Activated CD4-positive, alpha-beta T cell treated with anti-CD3 and anti-CD28 coated beads for 4 hours (primary cell): Measurements from ENCODE around the gene TEX22.
A peak's percentile ranks its signal among the peaks of the same experiment; 100 is the strongest.

Source experiments
- DNase-seq, 2 donors: peaks; one replicate each; pipeline ENCODE4 v3.0.0-alpha.2; 2020

TEX22 gene

GRCh38 chr14:105408592-105408991, 10.3 kb downstream of the TEX22 start:
- DNase-seq, result no peak

DNA sequence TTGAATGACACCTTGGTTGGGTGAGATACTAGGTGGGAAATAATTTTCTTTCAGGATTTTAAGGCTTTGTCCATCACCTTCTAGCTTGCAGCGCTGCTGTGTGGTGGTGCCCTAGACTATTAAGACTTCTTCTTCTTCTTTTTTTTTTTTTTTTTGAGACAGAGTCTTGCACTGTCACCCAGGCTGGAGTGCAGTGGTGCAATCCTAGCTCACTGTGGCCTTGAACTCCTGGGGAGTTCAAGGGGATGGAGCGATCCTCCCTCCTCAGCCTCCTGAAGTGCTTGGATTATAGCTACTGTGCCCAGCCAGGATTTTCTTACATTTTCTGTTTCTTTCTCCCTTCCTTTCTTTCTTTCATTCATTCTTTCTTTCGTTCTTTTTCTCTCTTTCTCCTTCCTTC, 11.0 kb downstream of the TEX22 start:
- no peak for DNase-seq

GRCh38 chr14:105410642-105411016, 12.3 kb downstream of the TEX22 start:
- no peak for DNase-seq

GRCh38 chr14:105411017-105411941, 12.9 kb downstream of the TEX22 start:
- peak in 1 of 2 donors; percentile 21 for DNase-seq

- DNase-seq, result no peak
Observed at GRCh38 chr14:105411985-105412770, 13.8 kb downstream of the TEX22 start.

GRCh38 chr14:105412771-105413543, 14.6 kb downstream of the TEX22 start:
- DNase-seq, result no peak

GRCh38 chr14:105413544-105413886, 15.2 kb downstream of the TEX22 start:
- no peak for DNase-seq

GRCh38 chr14:105414456-105415371, 16.4 kb downstream of the TEX22 start:
- DNase-seq, result peak; percentile 52 to 59

GRCh38 chr14:105415481-105416428, 17.4 kb downstream of the TEX22 start:
- no peak for DNase-seq

- no peak for DNase-seq
Observed at GRCh38 chr14:105416671-105417070, 18.3 kb downstream of the TEX22 start.

- DNase-seq, result no peak
Observed at GRCh38 chr14:105417690-105418121, 19.4 kb downstream of the TEX22 start.

- no peak for DNase-seq
Observed at GRCh38 chr14:105418269-105419194, 20.2 kb downstream of the TEX22 start.

DNA sequence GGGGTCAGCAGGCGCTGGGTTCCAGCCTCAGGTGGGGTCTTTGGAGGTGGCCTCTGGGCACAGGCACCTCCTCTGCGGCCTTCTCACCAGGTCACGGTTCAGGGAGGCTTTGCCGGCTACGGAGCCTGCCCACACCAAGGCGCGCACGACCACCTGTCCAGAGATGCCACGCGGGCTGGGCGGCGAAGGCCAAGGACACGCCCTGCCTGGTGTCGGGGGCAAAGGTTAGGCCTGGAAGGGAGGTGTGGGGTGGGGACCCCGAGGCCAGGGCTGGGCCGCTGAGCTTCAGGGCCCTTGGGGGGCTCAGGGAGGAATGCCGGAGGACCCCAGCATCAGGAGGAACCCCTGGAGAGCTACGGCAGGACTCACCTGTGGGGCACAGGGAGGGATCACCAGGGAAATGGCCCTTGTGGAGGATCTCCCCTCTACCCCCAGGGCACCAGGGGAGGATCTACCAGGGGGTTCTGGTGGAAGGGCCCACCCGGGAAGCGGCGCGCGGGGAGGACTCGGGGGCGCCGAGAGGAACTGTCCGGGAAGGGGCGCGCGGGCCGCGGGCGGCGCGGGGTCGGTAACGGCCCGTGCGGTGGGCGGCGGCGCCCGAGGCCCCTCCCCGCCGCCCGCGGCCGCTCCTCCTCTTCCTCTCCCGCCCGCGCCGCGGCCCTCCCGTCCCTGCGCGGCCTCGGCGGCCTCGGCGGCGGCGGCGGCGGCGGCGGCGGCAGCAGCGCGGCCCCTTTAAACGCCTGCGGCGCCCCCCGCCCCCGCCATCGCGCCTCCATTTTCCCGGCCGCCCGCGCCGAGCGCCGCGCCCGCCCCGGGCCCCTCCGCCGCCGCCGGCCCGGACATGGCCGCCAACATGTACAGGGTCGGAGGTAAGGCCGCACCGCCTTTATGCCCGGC, 21.1 kb downstream of the TEX22 start, which contains the start of gene MTA1:
Gene MTA1 (plus strand): TSS at position 633 of the 897 bp plus-strand sequence. CDS start 209 bp downstream, at position 842.
- DNase-seq, result peak; percentile 50 to 56

- peak in 1 of 2 donors; percentile 24 for DNase-seq
Observed at GRCh38 chr14:105420101-105420973, 22.0 kb downstream of the TEX22 start.

DNA sequence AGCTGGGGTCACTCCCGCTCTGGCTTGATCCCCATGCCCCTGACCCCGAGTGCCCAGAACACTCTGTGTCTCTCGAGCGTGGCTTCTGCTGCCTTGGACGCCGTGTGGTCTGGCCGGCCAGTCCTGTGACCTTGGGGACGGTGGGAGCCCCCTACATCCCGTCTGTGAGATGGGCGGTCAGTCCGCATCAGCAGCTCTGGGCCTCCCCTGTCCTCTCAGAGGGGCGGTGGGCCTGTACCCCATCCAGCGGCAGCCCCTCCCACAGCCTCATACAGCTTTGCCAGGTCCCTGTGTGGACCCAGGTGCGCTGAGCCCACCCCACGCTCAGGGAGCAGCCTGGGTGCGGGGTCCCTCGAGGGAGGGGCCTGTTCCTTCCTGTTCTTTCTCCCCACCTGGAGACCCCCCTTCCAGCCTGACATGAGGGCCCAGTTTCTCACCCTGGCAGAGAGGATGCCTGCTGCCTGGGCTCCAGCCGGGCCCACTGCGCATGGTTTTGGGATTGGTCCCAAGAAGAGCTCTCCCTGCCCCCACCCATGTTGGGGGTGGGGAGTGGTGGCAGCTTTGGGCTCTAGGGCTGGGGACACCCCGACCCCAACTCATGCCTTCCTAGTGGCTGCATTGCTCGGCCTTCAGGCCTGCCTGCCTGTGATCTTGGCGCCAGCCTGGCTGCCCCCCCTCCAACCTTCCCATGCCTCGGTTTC, 22.8 kb downstream of the TEX22 start:
- no peak for DNase-seq

DNA sequence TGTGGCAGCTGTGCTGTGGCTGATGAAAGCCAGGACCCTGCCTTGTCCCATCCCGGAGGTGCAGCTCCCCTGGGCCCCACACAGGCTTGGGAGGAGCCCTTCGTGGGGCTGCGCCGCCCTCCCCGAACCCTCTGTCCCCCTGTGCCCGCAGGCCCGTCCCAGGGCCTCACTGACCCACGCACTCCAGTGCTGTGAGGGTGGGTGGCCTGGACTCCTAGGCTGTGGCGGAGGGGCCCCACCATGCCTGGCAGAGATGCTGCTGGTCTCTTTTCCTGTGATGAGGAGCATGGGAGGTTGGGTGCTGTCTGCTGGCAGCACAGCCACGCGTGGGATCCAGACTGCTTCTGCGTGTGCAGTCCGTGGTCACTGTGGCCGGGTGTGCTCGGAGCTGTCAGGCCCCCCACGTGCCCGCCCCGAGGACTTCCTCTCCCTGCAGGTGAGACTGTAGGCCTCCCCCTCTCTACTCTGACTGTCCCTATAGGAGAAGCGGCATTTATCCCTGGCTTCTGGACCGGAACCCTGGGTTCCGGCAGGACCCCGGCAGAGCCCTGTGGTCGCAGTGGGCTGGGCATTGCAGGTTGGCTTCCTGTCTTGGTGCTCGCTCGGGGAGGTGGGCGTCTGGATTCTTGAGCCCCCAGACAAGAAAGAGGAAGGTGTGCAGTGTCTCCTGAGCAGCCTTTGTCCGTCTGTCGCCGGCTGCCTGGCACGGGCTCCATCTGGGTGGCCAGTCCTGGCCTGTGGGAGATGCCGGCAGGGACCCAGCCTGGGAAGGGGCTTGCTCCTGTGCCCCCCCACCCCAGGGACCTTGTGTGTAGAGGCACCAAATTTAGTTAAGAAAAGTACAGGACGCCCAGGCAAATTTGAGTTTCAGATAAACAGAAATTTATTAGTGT, 23.6 kb downstream of the TEX22 start:
- no peak for DNase-seq
